Keratinocyte (primary cell): Measurements from ENCODE around the gene C6orf62. TPM values are rescaled to one million over a fixed set of nuclear protein-coding genes. Genes with fewer than 3 reads are reported as not detected.
"Not testable (repeated sequence)": the region's sequence is repeated elsewhere in the genome, so short reads cannot be mapped to it uniquely, and the experiment has no call there.

Source experiments
- DNase-seq: peaks from one replicate; pipeline ENCODE4 v3.0.0-alpha.2; 2011; ENCODE audit warnings: low read depth, missing footprints, low spot score
- FAIRE-seq: peaks from 2 replicates; lab custom pipeline; 2011; peaks lifted over from hg19 to GRCh38; lab: Jason Lieb, UNC
- H2AFZ ChIP-seq: 2 replicates; pipeline ENCODE4 v1.6.0; 2012; ENCODE audit warnings: low read length, control low read depth, inconsistent platforms; ENCODE audit not compliant: control insufficient read depth
- H3K27ac ChIP-seq: 2 replicates; pipeline ENCODE4 v1.5.1; 2011; ENCODE audit warnings: low read length; ENCODE audit not compliant: control insufficient read depth, insufficient read depth
- H3K27me3 ChIP-seq: 3 replicates; pipeline ENCODE4 v1.6.0; 2011; ENCODE audit warnings: low read length; ENCODE audit not compliant: control insufficient read depth, insufficient read depth; ENCODE audit errors: extremely low read depth
- H3K36me3 ChIP-seq, 2 experiments: 2 replicates in 1 of 2; 3 replicates in 1 of 2; pipeline ENCODE4 v1.5.1; 2011; ENCODE audit warnings: low read length in 2 of 2, mild to moderate bottlenecking in 1 of 2; ENCODE audit not compliant: control insufficient read depth in 2 of 2, insufficient read depth in 2 of 2; ENCODE audit errors: extremely low read depth in 1 of 2
- H3K4me1 ChIP-seq: 3 replicates; pipeline ENCODE4 v1.5.1; 2011; ENCODE audit warnings: low read length; ENCODE audit not compliant: control insufficient read depth, insufficient read depth; ENCODE audit errors: extremely low read depth
- H3K4me2 ChIP-seq: 3 replicates; pipeline ENCODE4 v1.6.0; 2011; ENCODE audit warnings: low read depth, low read length; ENCODE audit not compliant: control insufficient read depth, insufficient read depth; ENCODE audit errors: extremely low read depth
- H3K4me3 ChIP-seq, 3 experiments: fragments of 200-600 bp in 1 of 3; sonication (generic) in 1 of 3; 2 replicates in 2 of 3; 3 replicates in 1 of 3; pipeline ENCODE4 v1.5.1; 2011 to 2016; ENCODE audit warnings: low read length in 3 of 3, mild to moderate bottlenecking in 3 of 3, control low read depth in 2 of 3, inconsistent platforms in 1 of 3, low read depth in 1 of 3, mixed read lengths in 1 of 3, mixed run types in 1 of 3, moderate library complexity in 1 of 3; ENCODE audit not compliant: control insufficient read depth in 2 of 3, insufficient read depth in 2 of 3; ENCODE audit errors: extremely low read depth in 1 of 3
- H3K79me2 ChIP-seq: 2 replicates; pipeline ENCODE4 v1.6.0; 2012; ENCODE audit warnings: low read length; ENCODE audit not compliant: control insufficient read depth, insufficient read depth
- H3K9ac ChIP-seq: 3 replicates; pipeline ENCODE4 v1.6.0; 2011; ENCODE audit warnings: low read length; ENCODE audit not compliant: control insufficient read depth, insufficient read depth; ENCODE audit errors: extremely low read depth
- H3K9me1 ChIP-seq: 3 replicates; pipeline ENCODE4 v1.6.0; 2011; ENCODE audit warnings: low read length; ENCODE audit not compliant: control insufficient read depth, insufficient read depth; ENCODE audit errors: extremely low read depth
- H3K9me3 ChIP-seq: 2 replicates; pipeline ENCODE4 v1.5.1; 2012; ENCODE audit warnings: low read depth, low read length; ENCODE audit not compliant: control insufficient read depth
- H4K20me1 ChIP-seq: 3 replicates; pipeline ENCODE4 v1.6.0; 2011; ENCODE audit warnings: low read length; ENCODE audit not compliant: control insufficient read depth, insufficient read depth; ENCODE audit errors: extremely low read depth
- dilution Hi-C: fragments of 300-500 bp; cut with MboI; formaldehyde crosslinking; loops from one replicate; pipeline ENCODE4 v1.7.0; 2020; ENCODE audit warnings: low sequenced_read_pairs; ENCODE audit not compliant: extremely low pct_ligation_motif_present
- polyA plus RNA-seq, 5 experiments: library from polyadenylated mRNA; depleted of rRNA in 3 of 5; stranded (reverse) in 3 of 5; stranded (forward) in 1 of 5; unstranded in 1 of 5; fragments of >200 nt; gene quantifications; 1 replicate in 1 of 5; 2 replicates in 3 of 5; 3 replicates in 1 of 5; pipeline versions ENCODE4 v1.2.1 to v1.2.3, GENCODE V29; 2011 to 2012; ENCODE audit warnings: missing spikeins in 2 of 5, low read depth in 1 of 5, low replicate concordance in 1 of 5
- TF ChIP-seq, protein P1 (sequence below), 3 experiments: IDR thresholded peaks in 1 of 3; conservative IDR thresholded peaks in 1 of 3; optimal IDR thresholded peaks in 1 of 3; 2 replicates in 2 of 3; 3 replicates in 1 of 3; pipeline versions ENCODE3 to v1.5.1; 2011; ENCODE audit warnings: low read length in 3 of 3, mild to moderate bottlenecking in 3 of 3, moderate library complexity in 2 of 3, control low read depth in 1 of 3, inconsistent platforms in 1 of 3; ENCODE audit not compliant: insufficient read depth in 2 of 3; ENCODE audit errors: extremely low read depth in 1 of 3

The C6orf62 gene
- polyA plus RNA-seq, 1 donor (not counting 4 experiments of a cell fraction or from before 2014, with no cell fraction given): 77.3 TPM

- FAIRE-seq: no peak
- H3K4me3 ChIP-seq: no peak overlapping the region
- no peaks in the 10 kb centered on the region for H3K27me3 ChIP-seq
- dilution Hi-C loops: no loop called here
- H3K27ac ChIP-seq: no peak overlapping the region
- H3K79me2 ChIP-seq: no peaks in the 10 kb centered on the region
- DNase-seq: no peak
- H3K9me3 ChIP-seq: no peaks in the 10 kb centered on the region
- no peak overlapping the region for H2AFZ ChIP-seq
- no peaks in the 10 kb centered on the region for H3K4me1 ChIP-seq
- no peaks in the 10 kb centered on the region for H4K20me1 ChIP-seq
- no peak overlapping the region for H3K4me2 ChIP-seq
- TF ChIP-seq, protein P1, sequence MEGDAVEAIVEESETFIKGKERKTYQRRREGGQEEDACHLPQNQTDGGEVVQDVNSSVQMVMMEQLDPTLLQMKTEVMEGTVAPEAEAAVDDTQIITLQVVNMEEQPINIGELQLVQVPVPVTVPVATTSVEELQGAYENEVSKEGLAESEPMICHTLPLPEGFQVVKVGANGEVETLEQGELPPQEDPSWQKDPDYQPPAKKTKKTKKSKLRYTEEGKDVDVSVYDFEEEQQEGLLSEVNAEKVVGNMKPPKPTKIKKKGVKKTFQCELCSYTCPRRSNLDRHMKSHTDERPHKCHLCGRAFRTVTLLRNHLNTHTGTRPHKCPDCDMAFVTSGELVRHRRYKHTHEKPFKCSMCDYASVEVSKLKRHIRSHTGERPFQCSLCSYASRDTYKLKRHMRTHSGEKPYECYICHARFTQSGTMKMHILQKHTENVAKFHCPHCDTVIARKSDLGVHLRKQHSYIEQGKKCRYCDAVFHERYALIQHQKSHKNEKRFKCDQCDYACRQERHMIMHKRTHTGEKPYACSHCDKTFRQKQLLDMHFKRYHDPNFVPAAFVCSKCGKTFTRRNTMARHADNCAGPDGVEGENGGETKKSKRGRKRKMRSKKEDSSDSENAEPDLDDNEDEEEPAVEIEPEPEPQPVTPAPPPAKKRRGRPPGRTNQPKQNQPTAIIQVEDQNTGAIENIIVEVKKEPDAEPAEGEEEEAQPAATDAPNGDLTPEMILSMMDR (optimal IDR thresholded peaks at IDR 0.05 in 1 of 3, IDR thresholded peaks at IDR 0.05 in 1 of 3, conservative IDR thresholded peaks at IDR 0.05 in 1 of 3; ENCODE audit: extremely low read depth in 1 of 3, insufficient read depth in 2 of 3, low read length in 3 of 3): no peak
- H3K9me1 ChIP-seq: no peaks in the 10 kb centered on the region
- H3K36me3 ChIP-seq: peaks cover 0 to 1% of the 10 kb centered on the region in 2 experiments
- H3K9ac ChIP-seq: no peak overlapping the region
Measured at GRCh38 chr6:24696097-24696496, 22.9 kb downstream of the C6orf62 start.

DNA sequence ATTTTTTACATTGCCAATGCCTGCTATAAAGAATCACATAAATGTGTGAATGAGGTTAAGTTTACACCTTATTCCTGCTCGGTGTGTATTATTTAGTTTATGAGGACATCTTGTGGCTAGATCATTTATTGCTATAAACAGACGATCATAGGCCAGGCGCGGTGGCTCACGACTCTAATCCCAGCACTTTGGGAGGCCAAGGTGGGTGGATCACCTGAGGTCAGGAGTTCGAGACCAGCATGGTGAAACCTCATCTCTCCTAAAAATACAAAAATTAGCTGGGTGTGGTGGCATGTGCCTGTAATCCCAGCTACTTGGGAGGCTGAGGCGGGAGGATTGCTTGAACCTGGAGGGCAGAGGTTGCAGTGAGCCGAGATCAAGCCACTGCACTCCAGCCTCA lies 23.3 kb downstream of the C6orf62 start:
- H3K9me1 ChIP-seq, H3K36me3 ChIP-seq, H3K9me3 ChIP-seq, H4K20me1 ChIP-seq, H3K4me1 ChIP-seq, H3K27me3 ChIP-seq, H3K79me2 ChIP-seq, FAIRE-seq, H2AFZ ChIP-seq, H3K9ac ChIP-seq, DNase-seq, dilution Hi-C loops, H3K4me2 ChIP-seq, H3K4me3 ChIP-seq, H3K27ac ChIP-seq: not testable (repeated sequence)
- TF ChIP-seq, protein P1 (optimal IDR thresholded peaks at IDR 0.05 in 1 of 3, IDR thresholded peaks at IDR 0.05 in 1 of 3, conservative IDR thresholded peaks at IDR 0.05 in 1 of 3; ENCODE audit: extremely low read depth in 1 of 3, insufficient read depth in 2 of 3, low read length in 3 of 3): peak in 2 of 3 experiments; percentile 35 to 43
